ENCODE measurements around the gene PRKRA. TPM values are rescaled to one million over a fixed set of nuclear protein-coding genes. Genes with fewer than 3 reads are reported as not detected.

Gene PRKRA
- total RNA-seq, 4 donors from 2014 or later, result 91.0 to 125 (median 117) TPM

- H3K36me3 ChIP-seq, result no peaks in the 10 kb centered on the region
- intact Hi-C loops (cut with DNase I; ENCODE audit: low total_unique reads), result no loop called here
- in situ Hi-C loops (cut with MboI; ENCODE audit: low sequenced_read_pairs in 4 of 4), result no loop called here
- ATAC-seq (no peak), DNase-seq (no peak)
- H3K9me3 ChIP-seq, result no peaks in the 10 kb centered on the region
- H3K27me3 ChIP-seq, result no peaks in the 10 kb centered on the region
- no peak overlapping the region for H3K4me3 ChIP-seq
- peaks cover 0 to 5% of the 10 kb centered on the region in 2 donors for H3K4me1 ChIP-seq
- TF ChIP-seq CTCF (IDR thresholded peaks at IDR 0.05 in 4 of 5, conservative IDR thresholded peaks at IDR 0.05 in 1 of 5), result no peak
- TF ChIP-seq POLR2A (IDR thresholded peaks at IDR 0.05), result no peak
- H3K27ac ChIP-seq, result no peak overlapping the region
Measured at GRCh38 chr2:178409261-178409660, 41.7 kb downstream of the PRKRA start.

DNA sequence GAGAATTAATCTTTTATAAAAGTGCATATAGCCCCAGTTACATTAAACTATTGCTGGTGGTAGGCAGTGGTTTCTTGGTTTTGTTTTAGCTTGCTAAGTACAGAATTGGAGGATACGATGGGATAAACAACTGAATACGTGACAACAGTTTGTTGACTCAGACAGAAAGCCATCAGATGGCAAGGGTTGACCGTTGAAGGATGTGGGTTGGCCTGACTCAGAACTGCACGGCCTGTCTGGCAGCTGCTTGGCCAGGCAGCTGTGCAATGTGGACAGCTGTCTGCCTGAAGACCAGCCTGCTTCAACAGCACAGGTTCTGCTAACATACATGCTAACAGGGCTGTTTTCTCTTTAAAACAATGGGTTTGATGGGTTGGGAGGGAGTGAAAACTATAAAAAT is 46.6 kb downstream of the PRKRA start:
- ATAC-seq (peak; percentile 73 to 79), DNase-seq (peak; percentile 37 to 45)
- Histone ChIP-seq H3K4me3 (no peak overlapping the region), H3K27ac (peak overlapping the region in 1 of 4 donors; percentile 3), H3K36me3 (no peaks in the 10 kb centered on the region), H3K9me3 (no peaks in the 10 kb centered on the region), H3K27me3 (no peaks in the 10 kb centered on the region), H3K4me1 (no peaks in the 10 kb centered on the region)
- TF ChIP-seq CTCF (IDR thresholded peaks at IDR 0.05 in 4 of 5, conservative IDR thresholded peaks at IDR 0.05 in 1 of 5) (no peak), POLR2A (IDR thresholded peaks at IDR 0.05) (no peak)
- in situ Hi-C loops (cut with MboI; ENCODE audit: low sequenced_read_pairs in 4 of 4) (no loop called here), intact Hi-C loops (cut with DNase I; ENCODE audit: low total_unique reads) (no loop called here)

GRCh38 chr2:178403671-178404306 is 47.2 kb downstream of the PRKRA start:
- ATAC-seq, result no peak
- no peaks in the 10 kb centered on the region for H3K9me3 ChIP-seq

DNA sequence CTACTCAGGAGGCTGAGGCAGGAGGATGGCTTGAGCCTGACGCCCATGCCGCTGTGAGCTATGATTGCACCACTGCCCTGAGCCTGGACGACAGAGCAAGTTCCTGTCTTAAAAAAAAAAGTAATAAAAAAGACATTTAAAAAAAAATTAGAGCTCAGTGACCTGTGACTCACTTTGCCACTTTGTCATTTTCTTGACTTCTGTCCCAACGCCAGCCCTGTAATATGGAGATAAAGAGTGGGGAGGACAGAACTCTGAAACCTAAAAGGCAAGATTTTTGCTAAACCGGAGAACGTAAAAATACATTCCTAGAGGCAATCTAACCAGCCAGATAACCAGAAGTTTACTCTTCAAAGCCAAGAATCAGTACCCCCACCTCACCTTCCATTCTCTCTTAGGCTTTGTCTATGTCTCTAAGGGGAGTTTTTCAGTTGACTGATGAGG is 49.0 kb downstream of the PRKRA start:
- intact Hi-C loops (cut with DNase I; ENCODE audit: low total_unique reads), result no loop called here
- TF ChIP-seq POLR2A (IDR thresholded peaks at IDR 0.05) (no peak), CTCF (IDR thresholded peaks at IDR 0.05 in 4 of 5, conservative IDR thresholded peaks at IDR 0.05 in 1 of 5) (no peak)

More at GRCh38 chr2:178403671-178404306, 47.2 kb downstream of the PRKRA start:
- no peak for TF ChIP-seq CTCF (IDR thresholded peaks at IDR 0.05 in 4 of 5, conservative IDR thresholded peaks at IDR 0.05 in 1 of 5)
- TF ChIP-seq POLR2A (IDR thresholded peaks at IDR 0.05), result no peak
- Histone ChIP-seq H3K36me3 (no peaks in the 10 kb centered on the region), H3K27ac (peak overlapping the region in 1 of 4 donors; percentile 3), H3K4me3 (no peak overlapping the region), H3K27me3 (no peaks in the 10 kb centered on the region), H3K4me1 (no peaks in the 10 kb centered on the region)
- in situ Hi-C loops (cut with MboI; ENCODE audit: low sequenced_read_pairs in 4 of 4), result no loop called here
- intact Hi-C loops (cut with DNase I; ENCODE audit: low total_unique reads), result no loop called here
- DNase-seq, result no peak

More for the DNA sequence above, 49.0 kb downstream of the PRKRA start:
- no peak for ATAC-seq
- in situ Hi-C loops (cut with MboI; ENCODE audit: low sequenced_read_pairs in 4 of 4), result no loop called here
- Histone ChIP-seq H3K27me3 (no peaks in the 10 kb centered on the region), H3K4me1 (no peaks in the 10 kb centered on the region), H3K4me3 (no peak overlapping the region), H3K27ac (no peak overlapping the region), H3K9me3 (no peaks in the 10 kb centered on the region), H3K36me3 (no peaks in the 10 kb centered on the region)
- no peak for DNase-seq
